GM12891 (cell line): ENCODE data around the gene MYG1.

Experiments
- PAX5 ChIP-seq: IDR thresholded peaks from 2 replicates; pipeline ENCODE4 v1.6.1; 2011; ENCODE audit warnings: low read length, moderate library complexity, mild to moderate bottlenecking; ENCODE audit not compliant: insufficient read depth, severe bottlenecking
- POLR2A ChIP-seq: IDR thresholded peaks from 2 replicates; pipeline ENCODE4 v1.6.1; 2011; ENCODE audit warnings: low read depth, low read length, control low read depth
- POLR2AphosphoS5 ChIP-seq: IDR thresholded peaks from 2 replicates; pipeline ENCODE4 v1.6.1; 2011; ENCODE audit warnings: low read depth, low read length, control low read depth
- POU2F2 ChIP-seq: IDR thresholded peaks from 2 replicates; pipeline ENCODE4 v1.6.1; 2011; ENCODE audit warnings: low read depth, mild to moderate bottlenecking, control low read depth, low read length, moderate library complexity
- TAF1 ChIP-seq: IDR thresholded peaks from 2 replicates; pipeline ENCODE4 v1.6.1; 2011; ENCODE audit warnings: low read depth, low read length, control low read depth

- no peak for TF ChIP-seq TAF1
- TF ChIP-seq POLR2A: no peak
- no peak for TF ChIP-seq POLR2AphosphoS5
- TF ChIP-seq PAX5: no peak
- TF ChIP-seq POU2F2: no peak
Observed at GRCh38 chr12:53292426-53292825, 7.1 kb upstream of the MYG1 start.
